AG04449 (cell line): ENCODE measurements around the gene TRPC4.
A peak's percentile ranks its signal among the peaks of the same experiment; 100 is the strongest.

Experiments used
- CTCF ChIA-PET: fragments of 350-600 bp; formaldehyde crosslinking; extraction: SDS; loops from one replicate; lab custom pipeline; 2021; ENCODE audit warnings: antibody characterized with exemption; lab: Yijun Ruan, JAX
- POLR2A ChIA-PET: fragments of 400-600, 350-600 bp; formaldehyde crosslinking; extraction: SDS; loops from one replicate; lab custom pipeline; 2020; ENCODE audit warnings: antibody characterized with exemption, inconsistent platforms; lab: Yijun Ruan, JAX
- DNase-seq: peaks from one replicate; pipeline ENCODE4 v3.0.0-alpha.2; 2010; ENCODE audit warnings: low read depth, low spot score
- H3K4me3 ChIP-seq: 2 replicates; pipeline ENCODE4 v1.5.1; 2011; ENCODE audit warnings: low read depth, mild to moderate bottlenecking, control low read depth, low read length
- CTCF ChIP-seq: IDR thresholded peaks from one replicate; pipeline ENCODE4 v1.5.1; 2011; ENCODE audit warnings: mild to moderate bottlenecking, moderate library complexity, low read length, control low read depth, inconsistent platforms; ENCODE audit not compliant: insufficient read depth; ENCODE audit errors: missing control alignments

Gene TRPC4

GRCh38 chr13:37716420-37717195 lies 153.0 kb downstream of the TRPC4 start:
- H3K4me3 ChIP-seq: no peak overlapping the region
- CTCF ChIA-PET: no interaction called here
- DNase-seq: no peak
- TF ChIP-seq CTCF: no peak
- POLR2A ChIA-PET: no interaction called here

- H3K4me3 ChIP-seq: no peak overlapping the region
- DNase-seq: peak; percentile 80
- ChIA-PET CTCF (no interaction called here), POLR2A (no interaction called here)
- no peak for TF ChIP-seq CTCF
Observed at GRCh38 chr13:37715606-37716015, 154.0 kb downstream of the TRPC4 start.

GRCh38 chr13:37709318-37709717 lies 160.3 kb downstream of the TRPC4 start:
- no peak overlapping the region for H3K4me3 ChIP-seq
- ChIA-PET CTCF (no interaction called here), POLR2A (no interaction called here)
- TF ChIP-seq CTCF: no peak
- no peak for DNase-seq

- no peak for DNase-seq
- POLR2A ChIA-PET: no interaction called here
Observed at GRCh38 chr13:37707739-37708500, 161.7 kb downstream of the TRPC4 start.

GRCh38 chr13:37706041-37706440 lies 163.5 kb downstream of the TRPC4 start:
- POLR2A ChIA-PET: no interaction called here
- CTCF ChIA-PET: no interaction called here
- TF ChIP-seq CTCF: no peak
- DNase-seq: no peak
- H3K4me3 ChIP-seq: no peak overlapping the region

More at GRCh38 chr13:37707739-37708500, 161.7 kb downstream of the TRPC4 start:
- H3K4me3 ChIP-seq: no peak overlapping the region
- no peak for TF ChIP-seq CTCF
- CTCF ChIA-PET: interaction anchor here (1.0 kb wide), 1 partner anchor 162 kb away, joined by 3 read pairs; the partner anchor contains the start of gene TRPC4

- no peak overlapping the region for H3K4me3 ChIP-seq
- ChIA-PET POLR2A (no interaction called here), CTCF (no interaction called here)
- peak; percentile 98 for DNase-seq
- no peak for TF ChIP-seq CTCF
Observed at GRCh38 chr13:37701972-37702371, 167.6 kb downstream of the TRPC4 start.
